Measurements from ENCODE around the gene RAPGEF3.

Gene RAPGEF3, protein sequence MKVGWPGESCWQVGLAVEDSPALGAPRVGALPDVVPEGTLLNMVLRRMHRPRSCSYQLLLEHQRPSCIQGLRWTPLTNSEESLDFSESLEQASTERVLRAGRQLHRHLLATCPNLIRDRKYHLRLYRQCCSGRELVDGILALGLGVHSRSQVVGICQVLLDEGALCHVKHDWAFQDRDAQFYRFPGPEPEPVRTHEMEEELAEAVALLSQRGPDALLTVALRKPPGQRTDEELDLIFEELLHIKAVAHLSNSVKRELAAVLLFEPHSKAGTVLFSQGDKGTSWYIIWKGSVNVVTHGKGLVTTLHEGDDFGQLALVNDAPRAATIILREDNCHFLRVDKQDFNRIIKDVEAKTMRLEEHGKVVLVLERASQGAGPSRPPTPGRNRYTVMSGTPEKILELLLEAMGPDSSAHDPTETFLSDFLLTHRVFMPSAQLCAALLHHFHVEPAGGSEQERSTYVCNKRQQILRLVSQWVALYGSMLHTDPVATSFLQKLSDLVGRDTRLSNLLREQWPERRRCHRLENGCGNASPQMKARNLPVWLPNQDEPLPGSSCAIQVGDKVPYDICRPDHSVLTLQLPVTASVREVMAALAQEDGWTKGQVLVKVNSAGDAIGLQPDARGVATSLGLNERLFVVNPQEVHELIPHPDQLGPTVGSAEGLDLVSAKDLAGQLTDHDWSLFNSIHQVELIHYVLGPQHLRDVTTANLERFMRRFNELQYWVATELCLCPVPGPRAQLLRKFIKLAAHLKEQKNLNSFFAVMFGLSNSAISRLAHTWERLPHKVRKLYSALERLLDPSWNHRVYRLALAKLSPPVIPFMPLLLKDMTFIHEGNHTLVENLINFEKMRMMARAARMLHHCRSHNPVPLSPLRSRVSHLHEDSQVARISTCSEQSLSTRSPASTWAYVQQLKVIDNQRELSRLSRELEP

GRCh38 chr12:47758834-47759690 lies at the start of gene RAPGEF3:
Gene RAPGEF3 (minus strand): TSS chr12:47758880. CDS start chr12:47758556, 324 bp downstream.
- DNase-seq, result peak; percentile 61

- peak; percentile 73 for DNase-seq
Observed at GRCh38 chr12:47808050-47808449, 49.4 kb upstream of the RAPGEF3 start.

DNA sequence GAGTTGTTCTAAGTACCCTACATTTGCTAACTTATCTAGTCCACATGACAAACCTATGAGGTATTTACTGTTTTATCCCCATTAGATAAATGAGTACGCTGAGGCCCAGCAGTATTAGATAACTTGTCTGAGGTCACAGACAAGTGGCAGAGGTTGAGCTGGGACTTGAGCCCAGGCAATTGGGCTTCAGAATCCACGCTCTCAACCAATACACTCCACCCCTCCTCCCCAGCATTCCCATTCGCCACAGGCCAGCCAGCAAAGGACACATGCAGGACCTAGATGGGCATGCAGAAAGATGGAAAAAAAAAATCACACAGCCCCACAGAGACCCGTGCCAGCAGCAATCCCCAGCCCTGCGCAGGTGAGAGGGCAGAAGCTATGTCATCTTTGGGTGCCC lies 48.7 kb upstream of the RAPGEF3 start:
- DNase-seq, result no peak

DNA sequence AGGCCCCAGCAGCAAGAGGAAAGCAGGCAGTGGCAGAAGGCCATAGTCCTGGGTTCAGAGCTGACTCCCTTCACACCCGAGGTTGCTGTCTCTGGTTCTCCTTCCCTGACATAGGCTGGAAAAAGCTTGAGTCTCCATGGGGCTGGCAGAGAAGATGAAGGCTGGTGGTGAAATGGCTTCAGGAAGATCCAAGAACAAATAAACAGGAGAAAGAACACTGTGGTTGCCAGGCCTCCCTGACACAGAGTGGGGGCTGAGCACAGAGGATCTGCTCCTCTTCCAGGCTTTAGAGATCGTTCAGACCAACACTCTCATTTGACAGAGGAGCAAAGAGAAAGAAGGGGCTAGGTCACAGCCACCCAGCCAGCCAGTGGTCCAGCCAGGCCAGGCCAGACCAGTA lies 46.7 kb upstream of the RAPGEF3 start:
- no peak for DNase-seq

- DNase-seq, result no peak
Observed at GRCh38 chr12:47804171-47804570, 45.5 kb upstream of the RAPGEF3 start.

- no peak for DNase-seq
Observed at GRCh38 chr12:47803191-47803875, 44.7 kb upstream of the RAPGEF3 start.

DNA sequence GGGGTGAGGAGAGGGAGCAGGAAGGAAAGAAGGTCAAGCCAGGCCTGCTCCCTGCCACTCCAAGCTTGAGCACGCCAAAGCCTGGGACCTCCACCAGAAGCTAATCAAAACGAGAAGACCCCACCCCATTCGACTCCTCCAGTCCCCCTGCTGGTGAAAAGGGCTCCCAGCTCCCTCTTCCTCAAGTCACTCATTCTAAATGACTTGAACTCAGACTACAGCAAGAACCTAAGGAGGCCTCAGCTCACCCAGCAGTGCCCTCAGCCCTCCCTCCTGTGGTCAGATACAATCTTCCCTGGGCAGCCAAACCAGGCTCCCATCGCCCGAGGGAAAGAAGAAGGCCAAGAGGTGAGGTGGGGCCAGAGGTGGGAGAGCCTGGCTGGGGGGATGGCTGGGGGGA lies 43.6 kb upstream of the RAPGEF3 start:
- DNase-seq, result no peak

- DNase-seq, result no peak
Observed at GRCh38 chr12:47801904-47802246, 43.2 kb upstream of the RAPGEF3 start.

- no peak for DNase-seq
Observed at GRCh38 chr12:47801170-47801903, 42.7 kb upstream of the RAPGEF3 start.

GRCh38 chr12:47800582-47800981 lies 41.9 kb upstream of the RAPGEF3 start:
- DNase-seq, result no peak

GRCh38 chr12:47799357-47799955 lies 40.8 kb upstream of the RAPGEF3 start:
- DNase-seq, result no peak

- no peak for DNase-seq
Observed at GRCh38 chr12:47798382-47798948, 39.8 kb upstream of the RAPGEF3 start.

- DNase-seq, result peak; percentile 28
Observed at GRCh38 chr12:47797441-47797840, 38.8 kb upstream of the RAPGEF3 start.

GRCh38 chr12:47795814-47796411 lies 37.2 kb upstream of the RAPGEF3 start:
- DNase-seq, result no peak

- DNase-seq, result no peak
Observed at GRCh38 chr12:47795121-47795813, 36.6 kb upstream of the RAPGEF3 start.

DNA sequence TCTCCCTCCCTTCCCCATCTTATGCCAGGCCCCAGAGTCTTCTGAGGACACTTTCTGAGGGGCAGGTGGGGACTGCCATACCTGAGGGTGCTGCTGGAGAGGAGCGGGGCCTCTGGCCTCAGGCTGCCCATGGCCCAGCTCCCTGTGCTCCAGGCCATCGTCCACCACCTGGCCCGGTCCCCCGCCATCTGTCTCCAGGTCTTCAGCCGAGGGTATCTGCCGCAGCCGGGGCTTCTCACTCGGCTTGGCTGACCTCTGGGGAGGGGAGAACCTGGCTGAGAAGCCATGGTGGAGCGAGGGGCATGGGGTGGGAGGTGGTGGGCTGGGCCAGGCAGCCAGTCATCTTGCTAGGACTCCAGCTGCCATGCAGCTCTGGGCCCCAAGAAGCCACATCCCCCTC lies 36.0 kb upstream of the RAPGEF3 start:
- DNase-seq, result no peak

GRCh38 chr12:47793015-47793681 lies 34.5 kb upstream of the RAPGEF3 start:
- DNase-seq, result no peak

GRCh38 chr12:47791874-47792273 lies 33.2 kb upstream of the RAPGEF3 start:
- no peak for DNase-seq

DNA sequence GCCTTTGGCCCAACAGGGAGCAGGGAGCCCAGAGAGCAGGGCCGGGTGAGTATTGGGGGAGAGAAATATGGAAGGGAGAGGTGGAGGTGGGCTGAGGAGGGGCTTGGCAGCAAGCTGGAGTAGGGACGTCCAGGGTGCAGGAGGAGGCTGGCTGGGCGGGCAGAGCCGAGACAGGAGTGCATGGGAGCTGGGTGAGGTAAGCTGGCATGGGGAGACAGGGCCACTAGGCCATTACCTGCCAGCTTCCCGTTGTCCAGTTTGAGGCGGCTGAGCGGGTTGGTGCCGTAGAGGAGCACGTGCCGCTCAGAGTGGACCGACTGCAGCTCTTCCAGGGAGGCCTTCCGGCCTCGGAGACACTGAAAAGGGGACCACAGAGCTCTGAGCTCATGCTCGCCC lies 32.7 kb upstream of the RAPGEF3 start:
- DNase-seq, result no peak

All from activated CD4-positive, alpha-beta T cell treated with anti-CD3 and anti-CD28 coated beads, Interleukin-2, amount 50 U/mL, for 1 hour (primary cell).